Activated CD4-positive, alpha-beta T cell treated with anti-CD3 and anti-CD28 coated beads, Interleukin-2, amount 50 U/mL, for 16 hours (primary cell): ENCODE data around the gene ANKRD13B.
"Not testable (repeated sequence)": the region's sequence is repeated elsewhere in the genome, so short reads cannot be mapped to it uniquely, and the experiment has no call there.

Source experiments
- DNase-seq: peaks from one replicate; pipeline ENCODE4 v3.0.0-alpha.2; 2020

Gene ANKRD13B

DNA sequence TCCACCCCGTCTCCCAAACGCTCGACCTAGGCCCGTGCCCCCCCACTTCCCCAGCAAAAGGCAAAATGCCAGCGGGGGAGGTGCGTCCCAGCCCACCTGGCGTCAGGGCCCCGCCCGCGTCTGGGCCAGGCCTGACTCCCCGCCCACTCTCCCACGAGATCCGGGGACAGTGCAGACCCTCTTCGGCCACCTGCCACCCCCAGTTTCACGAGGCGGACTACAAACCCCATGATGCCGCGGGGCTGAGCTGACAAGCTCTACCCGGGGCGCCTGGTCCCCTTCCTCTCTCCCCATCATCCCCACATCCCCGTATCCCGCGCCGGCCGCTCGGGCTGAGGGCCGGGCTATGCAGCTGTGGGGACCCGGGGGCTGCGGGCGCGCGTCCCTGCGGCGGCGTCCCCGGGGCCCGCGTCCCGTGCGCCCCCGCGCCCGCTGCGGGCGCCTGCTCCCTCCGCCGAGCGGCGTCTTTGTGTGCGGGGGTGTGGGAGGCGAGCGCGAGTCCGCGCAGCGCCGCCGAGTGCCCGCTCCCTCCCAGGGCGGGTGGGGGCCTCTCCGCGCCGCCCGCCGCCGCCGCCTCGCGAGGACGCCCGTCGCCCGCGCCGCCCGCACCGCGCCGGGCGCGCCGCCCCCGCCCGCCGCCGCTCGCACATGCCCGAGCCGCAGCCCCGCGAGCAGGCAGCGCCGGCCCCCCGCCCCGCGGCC is at the start of gene ANKRD13B:
TSS of gene ANKRD13B (plus strand) at position 283 of the 702 bp plus-strand sequence. CDS start 490 bp downstream, outside the sequence.
- DNase-seq, result peak; percentile 63

DNA sequence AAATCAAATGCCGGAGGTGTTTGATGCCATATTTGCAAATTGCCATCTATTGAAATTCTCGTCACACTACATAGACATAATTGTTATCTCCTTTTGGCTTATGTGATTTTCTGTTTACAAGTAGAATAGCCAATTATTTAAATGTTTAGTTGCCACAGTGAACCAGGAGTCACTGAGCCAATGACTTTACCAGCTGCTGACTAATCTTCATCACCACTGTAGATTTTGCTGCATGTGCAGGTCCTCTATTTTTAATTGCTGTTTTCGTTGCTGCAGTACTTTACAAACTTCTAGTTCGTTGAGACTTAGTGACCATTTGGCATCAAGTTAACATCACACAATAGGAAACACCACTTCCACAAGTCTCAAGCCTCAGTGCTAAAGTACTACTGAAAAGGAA is 48.9 kb upstream of the ANKRD13B start:
- DNase-seq, result no peak

DNA sequence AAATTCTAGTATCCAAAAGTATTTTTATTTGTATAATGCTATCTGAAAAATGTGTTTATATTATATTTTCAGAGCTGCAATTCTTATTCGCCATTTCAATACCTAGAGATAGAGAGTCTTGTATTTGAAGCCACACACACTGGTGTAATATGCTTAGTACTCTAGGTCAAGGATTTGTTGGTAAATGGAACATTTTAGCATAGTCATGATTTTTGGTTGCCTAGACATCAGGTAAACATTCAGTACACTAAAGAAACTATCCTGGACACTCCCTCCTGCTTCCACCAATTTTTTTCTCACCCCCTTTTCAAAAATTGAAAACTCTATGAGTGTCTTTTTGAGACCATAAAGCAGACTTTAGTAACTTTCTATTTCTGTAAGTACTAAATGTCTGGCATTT is 46.8 kb upstream of the ANKRD13B start:
- no peak for DNase-seq

DNA sequence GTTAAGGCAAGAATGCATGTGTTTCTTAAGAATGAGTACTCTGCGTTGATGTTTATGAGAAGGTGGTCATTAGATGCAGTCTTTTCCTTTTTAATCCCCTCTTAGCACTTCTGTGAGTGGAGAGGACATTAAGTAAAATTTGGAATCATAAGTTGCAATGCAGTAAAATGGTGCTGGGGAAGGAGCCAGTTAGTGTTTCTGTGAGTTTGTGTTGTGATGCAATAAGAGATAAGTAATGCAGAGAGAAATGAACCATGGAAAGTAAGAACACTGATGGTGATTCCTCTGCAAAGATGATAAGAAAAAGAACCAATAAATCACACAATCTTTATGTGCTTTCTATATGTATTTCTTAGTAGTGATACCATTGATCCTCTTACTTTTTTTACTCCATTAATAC is 46.1 kb upstream of the ANKRD13B start:
- no peak for DNase-seq

DNA sequence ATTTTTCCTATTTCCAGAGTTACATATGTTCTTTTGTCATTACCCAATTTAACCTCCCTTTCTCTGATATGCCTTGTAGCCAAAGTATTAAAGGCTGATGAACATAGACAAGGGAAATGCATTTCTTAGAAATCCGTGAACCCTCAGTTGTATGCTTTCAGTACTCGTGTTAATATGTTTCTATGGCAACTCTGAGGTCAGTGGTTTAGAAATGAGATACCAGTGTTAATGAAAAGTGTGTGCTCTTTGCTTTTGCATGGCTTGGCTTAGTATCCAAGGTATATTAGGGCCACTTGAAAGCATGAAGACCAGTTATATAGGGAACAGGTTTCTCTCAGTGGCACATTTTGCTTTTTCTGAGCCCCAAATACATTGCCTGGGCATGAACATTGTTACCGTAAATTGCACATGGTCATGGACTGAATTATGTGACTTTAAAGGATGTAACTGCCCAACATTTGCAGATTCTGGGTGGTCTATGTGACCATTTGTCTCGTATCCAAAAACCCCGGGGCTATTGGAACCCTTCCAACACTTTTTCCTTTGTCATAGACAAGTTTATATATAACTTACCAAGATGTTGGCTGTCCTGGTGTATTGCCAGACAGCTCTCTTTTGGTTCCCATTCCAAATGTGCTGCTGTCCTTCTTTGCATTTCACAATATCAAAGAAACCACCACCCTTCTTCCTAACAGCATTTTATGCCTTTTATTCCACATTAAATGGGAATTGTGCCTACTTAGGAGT is 43.6 kb upstream of the ANKRD13B start:
- DNase-seq, result peak; percentile 54

DNA sequence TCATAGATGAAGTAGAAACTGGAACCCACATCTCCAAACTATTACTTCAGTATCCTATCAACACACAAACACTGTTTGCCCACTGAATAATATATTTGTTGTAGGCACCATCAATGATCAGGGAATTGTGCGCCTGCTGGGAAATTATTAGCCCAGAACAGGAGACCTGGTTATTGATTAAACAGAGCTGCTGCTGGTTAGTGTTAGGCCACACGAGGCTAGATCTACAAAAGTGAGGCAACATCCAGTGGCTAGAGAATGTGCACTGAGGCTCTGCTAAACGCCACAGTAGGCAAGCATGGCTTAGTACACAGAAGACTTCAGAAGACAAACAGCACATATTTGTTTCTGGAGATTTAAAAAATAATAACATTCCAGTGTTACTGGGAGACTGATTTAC is 37.1 kb upstream of the ANKRD13B start:
- no peak for DNase-seq

DNA sequence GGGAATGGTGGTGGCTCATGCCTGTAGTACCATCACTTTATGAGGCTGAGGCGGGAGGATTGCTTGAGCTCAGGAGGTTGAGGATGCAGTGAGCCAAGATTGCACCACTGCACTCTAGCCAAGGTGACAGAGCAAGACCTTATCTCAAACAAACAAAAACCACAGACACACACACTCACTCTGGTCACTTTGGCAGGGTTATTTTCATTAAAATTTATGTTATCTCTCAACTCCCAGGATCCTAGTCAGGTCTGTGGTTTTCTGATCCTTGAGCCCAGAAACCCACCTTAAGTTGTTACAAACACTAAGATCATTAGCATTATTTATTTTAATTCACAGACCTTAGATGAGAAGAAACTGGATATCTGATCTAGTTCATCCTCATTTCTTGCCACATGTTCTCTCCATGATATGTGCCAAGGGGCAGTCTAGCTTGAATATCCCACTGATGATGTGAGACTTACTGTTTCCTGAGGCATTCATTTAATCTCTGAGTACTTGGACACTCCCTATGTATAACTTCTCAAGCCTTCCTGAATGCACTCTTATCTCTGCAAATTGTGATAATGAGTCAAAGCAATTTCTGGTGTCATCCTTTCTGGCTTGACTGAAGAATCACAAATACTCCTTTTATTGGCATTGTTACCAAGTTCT is 35.7 kb upstream of the ANKRD13B start:
- DNase-seq, result no peak

DNA sequence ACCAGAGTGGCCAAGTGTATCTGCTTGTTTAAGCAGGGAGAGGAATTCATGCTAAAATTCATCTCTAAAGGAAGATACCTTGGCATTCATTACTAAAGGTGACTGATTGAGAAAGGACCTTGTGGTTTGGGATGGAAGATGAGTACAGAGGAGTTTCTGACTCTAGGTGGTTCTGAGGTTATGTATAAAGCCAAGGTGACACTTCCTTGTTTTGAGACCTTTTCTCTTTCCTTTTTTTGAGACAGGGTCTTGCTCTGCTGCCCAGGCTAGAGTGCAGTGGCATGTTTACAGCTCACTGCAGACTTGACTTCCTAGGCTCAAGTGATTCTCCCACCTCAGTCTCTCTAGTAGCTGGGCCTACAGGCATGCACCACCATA is 35.2 kb upstream of the ANKRD13B start:
- DNase-seq, result peak; percentile 47

DNA sequence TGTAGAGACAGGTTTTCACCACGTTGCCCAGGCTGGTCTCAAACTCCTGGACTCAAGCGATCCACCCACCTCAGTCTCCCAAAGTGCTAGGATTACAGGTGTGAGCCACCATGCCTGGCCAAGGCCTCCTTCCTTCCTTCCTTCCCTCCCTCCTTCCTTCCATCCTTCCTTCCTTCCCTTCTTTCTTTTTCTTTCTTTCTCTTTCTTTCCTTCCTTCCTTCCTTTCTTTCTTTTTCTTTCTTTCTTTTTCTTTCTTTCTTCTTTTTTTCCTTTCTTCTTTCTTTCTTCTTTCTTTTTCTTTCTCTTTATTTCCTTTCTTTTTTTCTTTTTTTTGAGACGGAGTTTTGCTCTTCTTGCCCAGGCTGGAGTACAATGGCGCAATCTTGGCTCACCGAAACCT is 34.8 kb upstream of the ANKRD13B start:
- DNase-seq, result not testable (repeated sequence)

DNA sequence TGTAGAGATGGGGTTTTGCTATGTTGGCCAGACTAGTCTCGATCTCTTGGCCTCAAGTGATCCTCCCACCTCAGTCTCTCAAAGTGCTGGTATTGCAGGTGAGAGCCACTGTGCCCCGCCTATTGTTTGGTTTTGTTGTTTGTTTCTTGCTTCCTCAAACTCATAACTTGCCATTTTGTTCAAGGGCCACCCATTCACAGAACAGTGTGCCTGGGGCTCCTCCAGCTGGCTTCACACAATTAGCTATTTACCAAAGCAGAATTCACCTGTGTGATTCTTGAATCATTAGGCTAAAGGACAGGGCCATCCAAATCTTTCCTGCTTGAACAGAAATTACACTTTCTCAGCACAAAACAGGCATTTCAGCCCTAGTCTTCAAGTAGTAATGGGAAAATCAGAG is 33.3 kb upstream of the ANKRD13B start:
- no peak for DNase-seq

DNA sequence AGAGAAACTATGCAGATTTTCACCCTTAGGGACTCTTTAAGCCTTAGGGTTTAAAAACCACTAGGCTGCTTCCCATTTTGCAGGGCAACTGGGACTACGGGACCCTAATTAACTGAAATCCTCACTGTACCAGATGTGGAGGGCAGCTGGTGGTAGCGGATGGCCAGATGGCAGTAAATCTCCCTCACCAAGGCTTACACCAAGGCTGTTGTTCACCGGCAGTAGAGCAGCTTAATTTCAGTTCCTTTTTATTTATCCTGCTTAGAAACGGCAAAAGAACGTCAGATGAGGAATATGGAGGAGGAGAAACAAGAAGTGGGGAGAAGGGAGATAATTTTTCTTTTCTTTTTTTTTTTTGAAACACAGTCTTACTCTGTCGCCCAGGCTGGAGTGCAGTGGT is 32.6 kb upstream of the ANKRD13B start:
- DNase-seq, result no peak

DNA sequence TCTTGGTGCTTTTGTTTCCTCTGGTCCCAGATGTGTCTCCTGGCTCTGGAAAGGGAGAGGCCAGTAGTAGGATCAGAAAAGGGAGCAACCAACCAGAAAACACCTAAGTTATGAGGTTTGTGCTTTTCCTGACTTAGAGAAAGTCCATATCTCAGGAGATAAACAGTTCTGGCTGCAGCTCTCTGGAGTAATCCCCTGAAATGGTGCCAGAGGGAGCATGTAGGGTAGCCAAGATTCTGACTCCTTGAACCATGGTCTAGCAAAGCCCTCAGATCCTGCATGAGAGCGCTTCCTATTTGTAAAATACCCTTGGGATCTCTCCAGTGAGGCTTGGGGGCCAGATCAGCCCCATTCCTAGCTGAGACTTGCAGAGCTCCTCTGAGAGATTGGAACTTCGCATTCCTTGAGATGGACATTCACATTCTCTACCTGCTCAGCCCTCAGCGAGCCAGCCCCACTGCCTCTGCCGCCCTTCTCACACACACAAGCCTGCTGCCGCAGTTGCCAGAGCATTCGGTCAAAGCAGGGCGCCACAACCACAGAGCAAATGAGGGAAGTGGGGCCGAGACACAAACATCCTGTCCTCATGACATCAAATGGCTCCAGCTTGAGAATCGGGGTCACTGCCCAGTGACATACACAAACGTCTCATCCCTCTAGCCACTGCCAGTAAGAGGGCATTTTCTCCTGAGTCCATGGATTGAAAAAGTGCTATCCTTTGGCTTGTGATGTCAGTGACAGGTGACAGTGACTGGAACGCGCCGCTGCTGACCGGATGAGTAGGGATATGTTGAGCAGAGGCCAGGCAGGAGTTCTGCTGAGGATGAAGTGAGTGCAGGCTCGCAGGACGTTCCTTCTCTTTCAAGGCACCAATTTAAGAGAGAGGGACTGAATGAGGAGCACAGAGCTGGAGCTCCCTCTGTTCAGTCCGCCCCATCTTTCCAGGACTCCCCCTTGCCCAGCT is 31.1 kb upstream of the ANKRD13B start:
- no peak for DNase-seq

DNA sequence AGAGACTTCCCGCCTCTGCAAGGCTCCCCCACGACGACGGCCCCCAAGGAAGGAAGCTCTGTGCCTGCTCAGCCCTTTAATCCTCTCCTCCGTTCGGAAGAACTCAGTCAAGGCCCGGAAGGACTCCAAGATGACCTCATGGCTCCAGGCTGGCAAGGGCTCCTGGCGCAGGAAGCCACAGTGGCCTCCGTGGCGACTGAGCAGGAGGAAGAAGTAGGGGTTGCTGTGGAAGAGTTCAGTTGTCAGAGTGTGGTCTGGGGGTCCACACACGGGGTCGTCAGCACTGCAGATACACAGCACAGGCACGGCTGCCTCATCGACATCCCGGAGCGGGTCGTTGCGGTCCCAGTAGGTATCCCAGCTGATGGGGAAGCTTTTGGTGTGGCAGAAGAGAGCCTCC is 30.3 kb upstream of the ANKRD13B start:
- DNase-seq, result no peak

DNA sequence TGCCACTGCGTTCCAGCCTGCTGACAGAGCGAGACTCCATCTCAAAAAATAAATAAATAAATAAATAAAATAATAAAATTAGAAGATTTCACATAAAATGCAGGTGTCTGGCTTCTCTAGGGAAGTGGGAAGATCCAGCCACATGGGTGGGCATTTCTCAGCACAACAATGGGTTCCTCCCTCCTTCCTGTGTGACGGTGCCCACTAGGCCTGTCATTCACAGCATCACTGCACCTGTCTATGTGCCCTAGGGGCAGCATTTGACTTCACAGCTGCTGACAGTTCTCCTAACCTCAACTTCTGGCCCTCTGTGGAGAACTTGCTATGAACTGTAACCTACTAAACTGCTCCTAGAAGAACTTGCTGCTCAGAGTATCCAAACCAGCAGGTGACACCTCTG is 29.1 kb upstream of the ANKRD13B start:
- DNase-seq, result no peak

DNA sequence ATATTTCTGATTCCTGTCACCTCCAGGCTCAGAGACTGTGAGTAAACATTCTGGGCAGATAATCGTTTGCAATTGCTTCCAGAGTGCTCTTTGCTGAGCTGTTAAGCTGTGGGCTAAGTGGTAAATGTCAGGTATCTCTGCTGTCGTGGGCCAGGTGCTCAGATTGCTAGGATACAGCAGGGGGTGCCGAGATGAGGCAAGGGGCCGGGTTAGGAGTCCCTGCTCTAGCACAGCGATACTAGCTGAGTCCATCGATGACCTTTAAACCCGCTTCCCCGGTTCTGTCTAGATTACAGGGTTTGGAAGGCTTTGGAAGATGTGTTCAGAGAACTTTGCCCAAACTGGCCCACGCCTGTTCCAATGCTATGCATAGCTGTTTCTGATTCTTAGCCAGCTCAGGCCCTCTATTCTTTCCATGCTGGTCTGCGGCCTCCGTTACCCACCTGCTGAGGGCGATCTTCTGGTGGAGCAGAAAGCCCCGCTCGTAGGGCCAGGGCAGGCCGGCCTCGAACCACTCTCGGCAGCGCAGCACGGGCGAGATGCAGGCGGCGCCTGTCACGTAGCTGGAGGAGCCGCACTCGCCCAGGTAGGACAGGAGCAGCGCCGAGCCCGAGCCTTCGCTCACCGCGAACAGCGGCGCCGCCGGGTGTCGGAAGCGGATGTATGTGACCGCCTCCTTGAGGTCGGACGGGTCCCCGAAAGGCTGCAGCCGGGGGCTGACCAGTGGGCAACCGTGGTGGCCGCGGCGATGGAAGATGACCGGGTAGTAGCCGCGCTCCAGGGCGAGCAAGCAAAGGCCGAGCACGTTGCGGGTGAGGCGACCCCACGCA is 27.1 kb upstream of the ANKRD13B start:
- DNase-seq, result peak; percentile 71

DNA sequence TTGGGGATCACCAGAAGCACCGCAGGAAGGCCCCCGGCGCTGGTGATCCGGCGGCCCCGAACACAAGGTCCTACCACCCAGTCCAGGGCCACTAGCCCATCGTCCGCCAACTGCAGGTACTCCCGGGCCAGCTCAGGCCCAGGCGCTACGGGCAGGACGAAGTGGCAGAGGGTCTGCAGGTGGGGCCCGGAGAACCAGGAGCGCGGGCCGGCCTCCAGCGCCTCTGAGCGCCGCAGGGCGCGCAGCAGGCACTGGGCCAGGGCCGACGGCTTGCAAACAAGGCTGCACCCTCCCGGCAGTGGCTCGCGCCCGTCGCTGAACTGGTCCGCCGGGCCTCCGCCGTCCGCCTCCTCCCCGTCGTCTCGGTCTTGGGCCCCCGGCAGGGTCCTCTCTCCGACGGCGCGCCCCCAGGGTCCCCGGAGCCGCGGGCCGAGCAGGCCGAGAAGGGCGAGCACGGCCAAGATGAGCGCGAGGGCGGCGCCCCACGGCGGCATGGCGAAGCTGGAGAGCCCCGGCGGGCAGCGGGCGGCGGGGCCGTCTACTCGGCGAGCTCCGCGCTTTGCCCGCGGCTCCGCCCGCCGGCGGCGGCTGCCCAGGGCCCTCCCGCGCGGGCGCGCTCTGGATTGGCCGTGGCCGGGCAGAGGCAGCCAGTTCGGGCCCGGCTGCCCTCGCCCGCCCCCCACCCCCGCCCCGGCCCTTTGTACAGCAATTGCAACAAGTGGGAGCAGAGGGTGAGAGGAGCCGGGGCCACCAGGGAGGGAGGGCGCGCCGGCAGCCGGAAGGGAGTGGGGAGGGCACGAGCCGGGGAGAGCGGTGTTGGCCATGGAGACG is 26.2 kb upstream of the ANKRD13B start, which contains the start of gene ABHD15:
TSS of gene ABHD15 (minus strand) at position 565 of the 831 bp plus-strand sequence. CDS start at position 494, 71 bp downstream.
- DNase-seq, result peak; percentile 64

DNA sequence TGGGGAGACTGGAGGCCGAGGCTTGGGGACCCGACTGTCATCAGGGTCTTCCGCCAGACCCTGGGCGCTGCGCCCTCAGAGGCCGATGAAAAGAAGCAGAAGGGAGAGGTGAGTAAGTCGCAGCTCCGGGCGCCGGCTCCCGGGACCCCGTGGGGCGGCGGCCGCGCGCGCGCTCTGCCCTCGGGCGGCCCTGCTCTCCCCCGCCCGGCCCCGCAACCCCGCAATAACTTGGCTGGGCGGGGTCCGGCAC is 25.7 kb upstream of the ANKRD13B start:
- no peak for DNase-seq

DNA sequence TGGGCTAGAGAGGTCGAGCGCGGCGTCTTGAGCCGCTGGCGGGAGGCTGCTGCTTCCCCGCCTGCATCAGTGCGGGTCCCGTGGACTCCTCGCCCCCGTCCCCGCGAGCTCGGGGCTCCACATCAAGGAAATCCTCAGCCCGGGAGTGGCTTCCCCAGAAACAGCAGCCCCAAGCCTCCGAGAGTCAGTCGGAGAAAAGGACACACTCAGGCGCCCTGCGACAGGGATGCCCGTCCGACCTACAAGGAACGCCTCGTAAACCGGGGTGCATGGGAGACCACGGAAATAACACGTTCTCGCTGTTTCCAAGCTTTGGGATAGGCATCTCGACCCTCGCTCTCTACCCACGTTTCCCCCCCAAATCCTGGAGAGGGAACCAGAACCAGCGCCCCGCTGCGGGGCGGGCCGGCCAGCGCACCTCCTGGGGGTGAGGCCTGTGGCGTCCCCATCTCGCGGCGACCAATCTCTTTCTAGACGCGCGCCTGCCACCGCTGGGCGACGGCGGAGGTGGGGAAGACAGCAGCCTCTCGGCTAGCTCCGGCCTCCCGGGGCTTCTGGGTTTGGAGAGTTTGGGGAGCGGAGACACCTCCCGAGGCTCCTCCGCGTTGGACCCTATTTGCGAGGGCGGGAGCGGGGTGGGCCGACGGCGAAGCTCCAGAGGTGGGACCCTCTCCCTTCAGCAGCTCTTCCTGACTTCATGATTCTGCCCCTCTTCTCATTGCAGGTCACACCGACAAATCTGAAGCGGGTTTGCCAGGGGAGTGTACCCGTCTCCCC is 25.2 kb upstream of the ANKRD13B start:
- DNase-seq, result peak; percentile 88

DNA sequence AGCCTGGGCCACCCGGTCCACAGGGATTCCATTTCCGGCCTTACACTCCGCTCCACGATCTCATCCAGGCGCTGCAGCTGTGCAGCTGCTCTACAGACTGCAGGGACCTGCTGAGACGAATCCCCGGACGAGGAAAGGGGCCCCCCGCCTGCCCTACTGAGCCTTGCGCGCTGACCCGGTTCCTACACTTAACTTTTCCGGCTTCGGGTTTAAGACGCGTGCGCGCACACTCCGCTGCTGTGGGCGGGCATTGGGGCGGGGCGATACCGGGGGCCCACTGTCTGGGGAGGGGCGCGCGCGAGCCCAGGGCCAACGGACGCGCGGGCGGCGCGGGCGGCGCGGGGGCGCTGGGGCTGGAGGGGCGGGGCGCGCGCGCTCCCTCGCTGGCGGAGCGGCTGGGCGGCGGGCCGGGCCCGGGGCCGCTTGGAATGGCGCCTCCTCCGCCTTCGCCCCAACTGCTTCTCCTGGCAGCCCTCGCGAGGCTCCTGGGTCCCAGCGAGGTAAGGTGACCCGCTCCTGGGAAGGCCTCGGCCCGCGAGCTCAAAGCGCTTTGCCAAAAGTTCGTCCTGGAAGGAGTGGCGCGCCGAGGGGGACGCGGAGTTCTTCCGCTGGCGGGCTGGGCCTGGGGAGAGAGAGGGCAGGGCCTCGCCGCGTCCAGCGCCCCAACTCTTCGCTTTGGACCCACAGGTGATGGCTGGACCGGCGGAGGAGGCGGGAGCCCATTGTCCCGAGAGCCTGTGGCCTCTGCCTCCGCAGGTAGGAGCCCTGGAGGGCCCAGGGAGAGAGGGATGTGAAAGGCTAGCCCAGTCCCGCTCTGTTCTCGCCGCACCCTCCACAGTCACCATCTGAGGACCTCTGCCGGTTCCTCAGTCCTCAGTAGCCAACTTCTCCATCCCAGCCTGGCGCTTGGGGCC is 24.3 kb upstream of the ANKRD13B start, which contains the start of gene TP53I13:
TSS of gene TP53I13 (plus strand) at position 371 of the 914 bp plus-strand sequence. CDS start at position 429, 58 bp downstream.
- peak; percentile 92 for DNase-seq
